A673 (cell line): ENCODE data around the gene SND1. TPM values are rescaled to one million over a fixed set of nuclear protein-coding genes. Genes with fewer than 3 reads are reported as not detected.

Source experiments
- BruUV-seq: library from RNA; stranded (reverse); fragments of 400-500 nt; replicated peaks from 2 replicates; lab custom pipeline; 2021; lab: Mats Ljungman, UMichigan
- CTCF ChIA-PET: fragments of 300-600 bp; sonication (Branson Sonifier 250); formaldehyde crosslinking; loops from one replicate; lab custom pipeline; 2022; ENCODE audit warnings: antibody characterized with exemption; lab: Charles Lee
- POLR2A ChIA-PET: fragments of 300-600 bp; sonication (Branson Sonifier 250); formaldehyde crosslinking; loops from one replicate; lab custom pipeline; 2022; ENCODE audit warnings: antibody characterized with exemption; ENCODE audit not compliant: low non-redundant PET; lab: Charles Lee
- DNase-seq: peaks from one replicate; pipeline ENCODE4 v3.0.0-alpha.2; 2015; ENCODE audit warnings: low spot score
- H3K27ac ChIP-seq: fragments of 200-600 bp; sonication (generic); 2 replicates; pipeline ENCODE4 v1.5.1; 2016; ENCODE audit warnings: mixed run types, low read depth, mild to moderate bottlenecking, mixed read lengths, antibody characterized with exemption, low read length; ENCODE audit not compliant: poor library complexity, severe bottlenecking
- H3K27me3 ChIP-seq: fragments of 200-600 bp; sonication (generic); replicated peaks from 2 replicates; pipeline ENCODE4 v1.6.1; 2017; ENCODE audit warnings: mixed run types, low read depth, mild to moderate bottlenecking, mixed read lengths, antibody characterized with exemption, low read length; ENCODE audit not compliant: insufficient read depth, poor library complexity
- H3K36me3 ChIP-seq: fragments of 200-600 bp; sonication (generic); 2 replicates; pipeline ENCODE4 v1.6.1; 2016; ENCODE audit warnings: mixed run types, mild to moderate bottlenecking, mixed read lengths, antibody characterized with exemption, low read length; ENCODE audit not compliant: insufficient read depth, poor library complexity, severe bottlenecking
- H3K4me1 ChIP-seq: fragments of 200-600 bp; sonication (generic); 2 replicates; pipeline ENCODE4 v1.6.1; 2017; ENCODE audit warnings: mixed run types, mild to moderate bottlenecking, mixed read lengths, antibody characterized with exemption, low read length; ENCODE audit not compliant: insufficient read depth, poor library complexity, severe bottlenecking
- H3K4me3 ChIP-seq: fragments of 200-600 bp; sonication (generic); 2 replicates; pipeline ENCODE4 v1.5.1; 2016; ENCODE audit warnings: low read depth, mixed run types, mild to moderate bottlenecking, mixed read lengths, low read length; ENCODE audit not compliant: poor library complexity, severe bottlenecking
- H3K9me3 ChIP-seq: fragments of 200-600 bp; sonication (generic); 2 replicates; pipeline ENCODE4 v1.6.1; 2016; ENCODE audit warnings: mixed run types, low read depth, mild to moderate bottlenecking, mixed read lengths, antibody characterized with exemption, low read length; ENCODE audit not compliant: poor library complexity, severe bottlenecking
- EZH2 ChIP-seq: fragments of 200-600 bp; sonication (generic); IDR thresholded peaks from 2 replicates; pipeline ENCODE4 v1.6.1; 2017; ENCODE audit warnings: borderline replicate concordance, low read depth, mild to moderate bottlenecking, mixed read lengths, antibody characterized with exemption, low read length; ENCODE audit not compliant: poor library complexity, severe bottlenecking
- intact Hi-C: fragments of 100-400 bp; cut with micrococcal nuclease; formaldehyde crosslinking; loops from one replicate; pipeline ENCODE4 v1.10.0; 2022; ENCODE audit not compliant: unreplicated experiment
- total RNA-seq: library from RNA; stranded (reverse); gene quantifications from 2 replicates; pipeline ENCODE4 v1.2.3, GENCODE V29; 2021
- TF ChIP-seq, protein P1 (sequence below): fragments of 300-800, 200-600 bp; sonication (generic); conservative IDR thresholded peaks from 2 replicates; pipeline ENCODE4 v1.5.1; 2017; ENCODE audit warnings: low read depth, mild to moderate bottlenecking, antibody characterized with exemption, low read length, moderate library complexity, mixed read lengths

The SND1 gene
- total RNA-seq, 1 experiment from 2014 or later: 177 TPM

DNA sequence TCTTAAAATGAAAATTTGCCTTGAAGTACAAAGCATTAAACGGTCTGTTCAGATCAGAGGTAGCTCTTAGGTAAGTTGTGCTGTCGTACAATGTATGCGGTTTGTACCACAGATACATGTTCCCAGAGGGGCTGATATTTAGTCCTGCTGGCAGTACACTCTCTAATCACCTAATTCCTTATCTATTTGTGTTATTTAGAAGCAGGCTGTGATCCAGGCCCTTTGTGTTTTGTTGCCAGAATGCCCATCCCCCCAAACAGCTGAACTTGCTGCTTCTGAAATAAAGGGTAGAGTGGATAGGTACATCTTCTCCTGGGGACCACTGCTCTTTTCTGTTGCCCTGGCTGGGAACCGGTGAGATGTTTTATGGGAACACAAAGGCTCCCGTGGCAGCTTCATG is 84.5 kb downstream of the SND1 start:
- TF ChIP-seq, protein P1, sequence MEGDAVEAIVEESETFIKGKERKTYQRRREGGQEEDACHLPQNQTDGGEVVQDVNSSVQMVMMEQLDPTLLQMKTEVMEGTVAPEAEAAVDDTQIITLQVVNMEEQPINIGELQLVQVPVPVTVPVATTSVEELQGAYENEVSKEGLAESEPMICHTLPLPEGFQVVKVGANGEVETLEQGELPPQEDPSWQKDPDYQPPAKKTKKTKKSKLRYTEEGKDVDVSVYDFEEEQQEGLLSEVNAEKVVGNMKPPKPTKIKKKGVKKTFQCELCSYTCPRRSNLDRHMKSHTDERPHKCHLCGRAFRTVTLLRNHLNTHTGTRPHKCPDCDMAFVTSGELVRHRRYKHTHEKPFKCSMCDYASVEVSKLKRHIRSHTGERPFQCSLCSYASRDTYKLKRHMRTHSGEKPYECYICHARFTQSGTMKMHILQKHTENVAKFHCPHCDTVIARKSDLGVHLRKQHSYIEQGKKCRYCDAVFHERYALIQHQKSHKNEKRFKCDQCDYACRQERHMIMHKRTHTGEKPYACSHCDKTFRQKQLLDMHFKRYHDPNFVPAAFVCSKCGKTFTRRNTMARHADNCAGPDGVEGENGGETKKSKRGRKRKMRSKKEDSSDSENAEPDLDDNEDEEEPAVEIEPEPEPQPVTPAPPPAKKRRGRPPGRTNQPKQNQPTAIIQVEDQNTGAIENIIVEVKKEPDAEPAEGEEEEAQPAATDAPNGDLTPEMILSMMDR: no peak
- no peak for TF ChIP-seq EZH2
- no peaks in the 10 kb centered on the region for H3K9me3 ChIP-seq
- no peak overlapping the region for H3K4me3 ChIP-seq
- peaks cover 15% of the 10 kb centered on the region for H3K36me3 ChIP-seq
- no peaks in the 10 kb centered on the region for H3K27me3 ChIP-seq
- POLR2A ChIA-PET: no interaction called here
- H3K27ac ChIP-seq: no peak overlapping the region
- H3K4me1 ChIP-seq: peaks cover 8% of the 10 kb centered on the region
- CTCF ChIA-PET: no interaction called here
- DNase-seq: no peak
- intact Hi-C loops: no loop called here
- no TSS peak for BruUV-seq

DNA sequence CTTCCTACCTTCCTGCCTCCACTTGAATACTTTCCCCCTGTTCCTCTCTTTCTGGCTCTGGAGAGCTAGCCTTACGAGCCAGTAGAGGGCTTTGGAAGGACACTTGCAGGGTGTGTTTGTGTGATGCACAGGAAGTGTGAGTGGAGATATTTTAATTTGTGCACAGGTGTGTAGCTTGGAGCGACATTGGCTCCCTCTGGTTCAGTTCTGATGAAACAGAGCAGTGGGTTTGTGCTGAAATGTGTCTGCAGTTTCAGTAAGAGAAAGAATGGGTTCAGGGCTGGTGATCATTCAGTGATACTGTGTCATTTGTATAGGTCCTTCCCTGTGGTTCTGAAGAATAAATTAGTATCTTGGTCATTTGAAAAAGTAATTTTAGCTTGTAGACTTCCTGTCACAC is 86.9 kb downstream of the SND1 start:
- intact Hi-C loops: no loop called here
- Histone ChIP-seq H3K27ac (no peak overlapping the region), H3K4me1 (peaks cover 8% of the 10 kb centered on the region), H3K27me3 (no peaks in the 10 kb centered on the region), H3K36me3 (peaks cover 3% of the 10 kb centered on the region), H3K9me3 (no peaks in the 10 kb centered on the region), H3K4me3 (no peak overlapping the region)
- TF ChIP-seq, protein P1: no peak
- TF ChIP-seq EZH2: no peak
- no TSS peak for BruUV-seq
- no peak for DNase-seq
- ChIA-PET CTCF (no interaction called here), POLR2A (no interaction called here)

DNA sequence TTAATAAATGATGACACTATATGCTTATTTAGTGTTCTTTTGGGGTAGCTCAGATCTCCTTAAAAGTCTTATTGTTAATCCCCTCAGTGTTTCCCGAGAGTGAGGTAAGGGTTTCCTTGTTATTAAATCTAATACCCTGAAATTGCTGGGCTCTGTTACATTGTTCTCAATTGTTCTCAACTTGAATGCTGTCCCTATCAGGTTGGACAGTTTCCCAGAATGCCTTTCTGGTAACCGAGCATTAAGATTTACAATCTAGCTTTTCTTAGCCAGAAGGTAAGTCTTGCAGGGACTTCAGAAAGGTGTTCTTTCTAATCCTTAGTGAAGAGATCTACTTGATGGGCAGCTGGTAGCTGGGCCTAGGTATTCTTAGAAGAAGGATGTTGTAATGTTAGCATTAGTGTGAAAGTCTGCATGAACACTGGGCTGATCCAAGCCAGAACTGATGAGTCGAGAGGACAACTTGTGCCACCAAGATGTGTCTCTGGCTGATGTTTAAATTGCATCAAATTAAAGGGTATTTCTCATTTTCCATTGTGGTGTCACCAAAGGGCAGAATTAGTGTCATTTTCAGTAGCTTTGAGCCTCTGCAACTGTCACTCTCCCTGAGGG is 89.9 kb downstream of the SND1 start:
- TF ChIP-seq, protein P1: no peak
- no peak for TF ChIP-seq EZH2
- peaks cover 3% of the 10 kb centered on the region for H3K36me3 ChIP-seq
- peaks cover 5% of the 10 kb centered on the region for H3K4me1 ChIP-seq
- no peaks in the 10 kb centered on the region for H3K27me3 ChIP-seq
- H3K9me3 ChIP-seq: no peaks in the 10 kb centered on the region
- no peak for DNase-seq
- H3K27ac ChIP-seq: no peak overlapping the region
- BruUV-seq: no TSS peak
- intact Hi-C loops: no loop called here
- ChIA-PET CTCF (no interaction called here), POLR2A (no interaction called here)
- no peak overlapping the region for H3K4me3 ChIP-seq
